Stimulated activated CD4-positive, alpha-beta T cell treated with anti-CD3 and anti-CD28 coated beads, Interleukin-12 subunit alpha, Interleukin-12 subunit beta, amount 100 ng/mL, for 48 hours (primary cell): ENCODE results near the gene CWF19L1.
"Not testable (repeated sequence)": the region's sequence is repeated elsewhere in the genome, so short reads cannot be mapped to it uniquely, and the experiment has no call there.

Experiments
- DNase-seq, 3 donors: peaks; one replicate each; pipeline ENCODE4 v3.0.0-alpha.2; 2020; ENCODE audit warnings: low read depth in 2 of 3, low spot score in 1 of 3

CWF19L1 gene

DNA sequence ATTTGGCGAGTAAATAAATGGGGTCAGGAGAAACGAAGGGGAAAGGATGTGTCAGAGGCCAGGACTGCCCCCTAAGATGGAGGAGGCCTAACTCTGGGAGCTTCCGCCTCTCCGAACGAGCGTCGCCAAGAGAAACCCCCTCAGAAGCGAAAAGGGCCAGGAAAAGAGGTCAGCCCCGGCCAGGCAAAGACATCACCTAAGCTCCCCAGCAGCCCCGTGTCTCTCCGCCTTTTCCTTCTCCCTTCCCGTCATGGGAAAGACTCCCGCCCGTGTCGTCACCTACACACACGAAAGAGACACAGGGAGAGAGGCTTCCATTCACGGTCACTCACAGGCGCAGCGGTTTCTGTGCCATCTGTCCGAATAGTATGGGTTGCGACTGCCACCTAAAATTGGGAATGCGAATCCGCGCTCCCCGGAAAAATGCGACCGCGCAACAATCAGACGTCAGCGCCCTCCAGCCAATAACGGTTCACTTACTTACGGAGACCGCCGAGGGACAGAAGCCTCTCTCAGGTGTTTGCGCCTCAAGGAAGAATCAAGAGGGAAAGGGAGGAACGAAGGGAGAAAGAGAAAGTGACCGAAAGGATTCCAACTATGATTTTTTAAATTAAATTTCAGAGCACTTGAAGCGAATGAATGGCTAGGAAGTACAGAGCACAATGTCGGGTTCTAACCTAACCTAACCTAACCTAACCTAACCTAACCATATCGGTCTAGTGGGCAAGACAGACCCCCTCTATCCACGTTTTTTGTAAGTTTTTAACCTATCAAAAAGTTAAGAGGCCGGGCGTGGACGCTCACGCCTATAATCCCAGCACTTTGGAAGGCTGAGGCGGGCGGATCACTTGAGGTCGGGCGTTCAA lies at the start of gene CWF19L1:
TSS of gene CWF19L1 (minus strand) at position 400 of the 866 bp plus-strand sequence. CDS start at position 355, 45 bp downstream.
- peak; percentile 57 to 72 (median 68) for DNase-seq

DNA sequence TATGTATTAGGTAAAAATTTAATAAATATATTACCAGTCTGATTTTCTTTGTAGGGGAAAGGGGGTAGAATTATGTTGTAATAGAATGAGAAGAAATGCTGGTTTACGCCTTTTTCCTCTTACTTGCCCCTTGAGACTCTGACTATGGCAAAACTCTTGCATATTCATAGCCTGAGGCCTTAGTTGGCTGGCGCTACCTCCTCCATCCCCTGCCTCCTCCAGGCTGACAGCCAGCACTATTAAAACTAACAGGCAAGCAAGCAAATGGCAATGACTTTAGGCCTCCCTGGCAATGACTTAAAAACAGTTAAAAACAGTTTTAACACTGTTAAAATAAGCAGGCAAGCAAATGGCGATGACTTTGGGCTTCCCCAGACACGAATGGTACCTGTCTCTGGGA lies 48.2 kb upstream of the CWF19L1 start:
- no peak for DNase-seq

DNA sequence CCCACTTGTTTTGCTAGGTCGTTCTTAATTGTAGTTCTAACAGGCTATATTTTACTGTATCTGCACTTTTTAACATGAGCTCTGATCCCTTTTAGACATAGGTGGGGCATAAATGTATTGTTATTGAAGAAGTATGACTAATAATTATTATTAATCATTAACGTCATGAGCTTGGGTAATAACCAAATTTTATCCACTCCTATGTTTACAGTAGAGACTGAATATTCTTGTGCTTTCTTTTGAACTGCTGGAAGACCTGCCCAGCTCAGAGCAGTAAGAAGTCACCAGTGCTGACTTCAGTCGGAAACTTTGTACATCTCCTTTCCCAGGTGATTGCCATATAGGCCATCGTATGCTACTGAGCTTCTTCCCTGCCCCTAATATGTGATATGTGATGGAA lies 43.9 kb upstream of the CWF19L1 start:
- DNase-seq = no peak

DNA sequence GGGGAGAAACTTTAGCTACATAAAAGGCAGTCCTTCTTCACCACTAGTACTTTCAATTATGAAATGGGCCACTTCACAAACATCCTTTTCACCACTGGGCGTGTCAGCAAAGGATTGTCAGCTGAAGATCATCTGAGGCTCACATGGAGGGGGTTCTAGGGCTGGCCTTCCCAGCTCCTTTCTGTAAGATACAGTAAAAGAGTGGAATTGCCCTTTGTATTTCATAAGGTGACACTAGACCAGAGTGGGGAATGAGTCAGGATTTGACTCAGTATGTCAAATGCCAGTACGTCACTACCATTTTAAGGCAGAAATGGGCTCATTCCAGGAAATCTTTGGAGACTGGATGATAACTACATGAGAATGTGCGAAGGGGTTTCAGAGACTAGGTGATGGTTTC lies 40.2 kb upstream of the CWF19L1 start:
- DNase-seq = no peak

DNA sequence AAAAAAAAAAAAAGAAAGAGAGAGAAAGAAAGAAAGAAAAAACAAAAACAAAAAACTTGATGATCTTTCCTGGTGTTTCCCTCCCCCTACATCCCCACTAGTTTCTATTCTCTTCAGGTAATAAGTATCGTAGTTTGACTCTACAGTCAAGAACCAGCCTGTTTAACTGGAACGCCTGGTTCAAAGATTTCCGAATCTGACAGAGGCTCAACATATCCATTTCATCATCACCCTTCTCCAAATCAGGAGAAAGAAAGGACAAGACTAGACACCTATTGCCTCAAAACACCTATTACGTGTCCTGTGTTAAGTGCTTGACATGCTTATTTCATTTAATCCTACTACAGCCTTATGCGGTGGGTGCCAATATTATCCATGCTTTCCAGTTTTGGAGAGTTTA lies 39.4 kb upstream of the CWF19L1 start:
- no peak for DNase-seq

DNA sequence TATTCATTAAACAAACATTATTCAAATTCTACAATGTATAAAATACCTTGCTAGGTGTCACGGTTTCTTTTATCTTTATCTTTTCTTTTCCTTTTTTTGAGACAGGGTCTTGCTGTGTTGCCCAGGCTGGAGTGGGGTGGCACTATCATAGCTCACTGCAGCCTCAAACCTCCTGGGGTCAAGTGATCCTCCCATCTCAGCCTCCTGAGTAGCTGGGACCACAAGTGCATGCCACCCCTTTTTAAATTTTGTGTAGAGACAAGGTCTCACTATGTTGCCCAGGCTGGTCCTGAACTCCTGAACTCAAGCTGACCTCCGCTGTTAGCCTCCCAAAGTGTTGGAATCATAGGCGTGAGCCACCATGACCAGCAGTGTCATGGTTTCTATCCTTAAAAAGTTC lies 37.0 kb upstream of the CWF19L1 start:
- no peak for DNase-seq

DNA sequence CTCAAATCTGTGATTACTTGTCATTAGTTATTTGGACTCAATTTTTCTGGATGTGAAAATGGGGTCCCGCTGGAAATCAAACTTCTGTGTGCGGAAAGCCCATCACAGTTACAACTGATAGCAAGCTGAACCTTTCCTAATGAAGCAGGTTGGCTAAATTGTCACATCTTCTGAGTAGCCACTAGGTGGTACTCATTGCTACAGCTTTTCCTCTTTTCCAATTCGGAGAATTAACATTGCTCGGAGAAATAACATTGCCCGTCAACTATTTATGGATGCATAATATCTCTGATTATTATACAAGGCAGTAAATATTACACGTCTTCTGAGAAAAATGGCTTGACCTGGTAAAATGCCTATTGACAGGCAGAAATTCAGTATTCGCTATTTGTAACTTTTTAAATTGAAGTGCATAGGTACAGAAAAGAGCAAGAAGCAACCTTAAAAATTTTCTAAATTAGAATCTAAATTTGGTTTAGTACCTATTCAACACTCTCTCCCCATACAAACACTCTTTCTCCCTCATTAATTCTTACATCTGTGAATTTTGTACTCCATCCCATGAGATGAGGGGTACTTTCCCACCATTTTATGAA lies 36.4 kb upstream of the CWF19L1 start:
- no peak for DNase-seq

DNA sequence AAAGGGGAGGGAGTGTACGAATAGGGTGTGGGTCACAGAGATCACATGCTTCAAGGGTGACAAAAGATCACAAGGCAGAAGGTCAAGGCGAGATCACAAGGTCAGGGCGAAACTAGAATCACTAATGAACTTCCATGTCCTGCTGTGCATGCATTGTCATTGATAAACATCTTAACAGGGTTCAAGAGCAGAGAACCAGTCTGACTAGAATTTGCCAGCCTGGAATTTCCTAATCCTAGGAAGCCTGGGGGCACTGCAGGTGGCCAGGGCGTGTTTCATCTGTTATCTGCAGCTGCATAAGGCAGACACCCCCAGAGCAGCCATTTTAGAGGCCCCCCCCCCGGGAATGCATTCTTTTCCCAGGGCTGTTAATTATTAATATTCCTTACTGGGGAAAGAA lies 33.7 kb upstream of the CWF19L1 start:
- DNase-seq = not testable (repeated sequence)

DNA sequence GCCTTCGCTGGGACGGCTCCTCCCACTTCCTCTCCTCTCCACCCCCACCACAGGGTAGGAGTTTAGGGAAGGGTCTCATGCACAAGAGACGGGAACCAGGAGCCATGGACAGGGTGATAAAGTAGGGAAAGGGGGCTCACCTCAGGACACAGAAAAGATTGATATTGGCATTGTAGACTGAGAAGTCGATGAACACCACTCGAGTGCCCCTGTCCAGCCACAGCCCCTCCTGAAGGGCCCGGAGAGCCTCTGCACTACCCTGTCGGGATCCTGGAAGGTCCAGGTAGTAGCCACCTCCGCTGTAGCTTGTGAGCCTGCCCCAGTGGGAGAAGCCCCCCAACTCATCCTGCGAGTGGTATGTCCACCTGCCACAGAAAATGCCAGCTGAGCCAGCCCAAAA lies 29.8 kb upstream of the CWF19L1 start:
- no peak for DNase-seq

DNA sequence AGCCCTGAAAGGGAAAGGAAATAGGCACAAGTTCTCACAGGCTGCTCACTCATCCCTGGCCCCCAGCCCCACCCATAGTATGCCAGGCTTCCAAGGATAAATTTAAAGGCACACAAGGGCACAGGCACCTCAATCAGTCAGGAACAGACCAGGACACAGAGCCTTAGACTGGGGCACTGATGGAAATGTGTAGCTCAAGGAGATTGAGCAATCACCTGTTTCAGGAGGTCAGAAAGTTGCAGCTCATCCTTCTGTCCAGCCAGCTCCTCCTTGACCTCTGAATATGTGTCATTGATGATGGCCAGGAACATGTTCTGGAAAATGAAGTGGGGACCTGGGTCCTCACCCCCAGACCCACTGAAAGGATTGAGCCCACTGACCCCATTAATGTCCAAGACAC lies 25.6 kb upstream of the CWF19L1 start:
- no peak for DNase-seq

DNA sequence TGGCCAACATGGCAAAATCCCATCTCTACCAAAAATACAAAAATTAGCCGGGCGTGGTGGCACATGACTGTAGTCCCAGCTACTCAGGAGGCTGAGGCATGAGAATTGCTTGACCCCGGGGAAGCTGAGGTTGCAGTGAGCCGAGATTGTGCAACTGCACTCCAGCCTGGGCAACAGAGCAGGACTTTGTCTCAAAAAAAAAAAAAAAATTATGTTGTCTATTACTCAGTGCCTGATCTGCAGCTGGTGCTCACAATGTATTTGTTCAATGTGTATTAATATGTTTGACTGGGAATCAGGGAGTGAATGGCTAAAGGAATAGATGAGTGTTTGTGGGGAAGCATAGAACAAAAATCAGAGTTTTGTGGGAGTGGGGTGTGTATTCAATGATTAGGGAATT lies 24.9 kb upstream of the CWF19L1 start:
- DNase-seq = not testable (repeated sequence)

DNA sequence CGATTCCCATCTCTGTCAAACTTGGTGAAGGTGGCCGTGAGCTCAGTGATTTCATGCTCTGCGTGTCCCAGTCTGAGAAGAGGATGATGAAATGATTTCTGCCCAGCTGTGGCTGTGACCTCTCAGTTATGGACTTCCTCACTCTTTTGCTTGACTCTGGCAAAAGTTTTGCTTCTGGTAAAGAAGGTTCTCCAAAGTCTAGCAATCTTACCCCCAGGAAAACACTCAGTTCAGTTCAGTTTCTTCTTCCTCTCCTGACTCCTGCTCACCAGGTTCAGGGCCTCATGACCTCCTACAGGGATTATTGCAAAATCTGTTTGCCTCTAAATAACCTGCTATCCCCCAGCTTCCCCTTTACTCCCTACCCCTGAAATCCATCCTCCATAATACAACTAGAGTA lies 23.9 kb upstream of the CWF19L1 start:
- DNase-seq = no peak

DNA sequence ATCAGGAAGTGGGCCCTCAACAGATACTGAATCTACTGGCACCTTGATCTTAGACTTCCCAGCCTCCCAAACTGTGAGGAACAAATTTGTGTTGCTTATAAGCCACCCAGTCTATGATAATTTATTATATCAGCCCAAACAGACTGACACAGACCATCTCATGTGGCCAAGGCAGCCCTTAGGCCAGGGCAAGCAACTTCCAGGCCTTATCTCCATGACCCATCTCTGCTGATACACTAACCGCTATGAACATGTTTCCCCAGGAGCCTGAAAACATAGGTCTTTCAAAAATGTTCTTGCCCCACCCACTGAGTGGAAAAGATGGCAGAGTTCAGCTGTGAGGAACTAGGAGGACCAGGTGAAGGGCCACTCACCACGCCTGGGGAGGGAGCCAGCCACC lies 22.2 kb upstream of the CWF19L1 start:
- no peak for DNase-seq

DNA sequence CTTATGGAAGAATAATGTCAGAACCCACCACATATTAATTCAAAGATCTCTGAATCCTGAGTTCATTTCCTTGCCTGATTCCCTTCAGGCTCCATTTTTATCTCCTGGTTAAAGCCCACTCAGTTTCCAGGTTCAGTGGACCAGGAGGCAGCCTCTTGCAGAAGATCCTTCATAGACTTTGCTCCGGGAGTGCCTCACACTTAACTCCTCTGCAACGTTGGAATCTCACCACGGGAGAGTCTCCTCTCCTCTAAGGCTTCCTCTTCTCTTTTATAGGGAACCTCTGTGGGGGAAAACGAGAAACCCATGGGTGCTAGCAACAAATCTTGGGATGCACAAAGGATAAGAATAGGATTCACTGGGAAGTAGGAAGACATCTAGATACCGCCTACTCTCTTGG lies 20.8 kb upstream of the CWF19L1 start:
- DNase-seq = no peak

DNA sequence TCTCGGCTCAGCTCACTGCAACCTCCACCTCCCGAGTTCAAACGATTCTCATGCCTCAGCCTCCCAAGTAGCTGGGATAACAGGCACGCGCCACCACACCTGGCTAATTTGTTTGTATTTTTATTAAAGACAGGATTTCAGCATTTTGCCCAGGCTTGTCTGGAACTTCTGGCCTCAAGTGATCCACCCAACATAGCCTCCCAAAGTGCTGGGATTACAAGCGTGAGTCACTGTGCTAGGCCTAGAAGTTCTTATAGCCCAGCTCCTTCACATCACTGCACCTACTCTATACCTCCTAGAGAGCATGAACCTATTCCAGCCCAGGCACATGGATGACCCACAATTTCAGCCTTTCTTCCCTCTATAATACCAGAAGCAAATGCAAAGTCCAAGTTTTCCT lies 20.3 kb upstream of the CWF19L1 start:
- no peak for DNase-seq

DNA sequence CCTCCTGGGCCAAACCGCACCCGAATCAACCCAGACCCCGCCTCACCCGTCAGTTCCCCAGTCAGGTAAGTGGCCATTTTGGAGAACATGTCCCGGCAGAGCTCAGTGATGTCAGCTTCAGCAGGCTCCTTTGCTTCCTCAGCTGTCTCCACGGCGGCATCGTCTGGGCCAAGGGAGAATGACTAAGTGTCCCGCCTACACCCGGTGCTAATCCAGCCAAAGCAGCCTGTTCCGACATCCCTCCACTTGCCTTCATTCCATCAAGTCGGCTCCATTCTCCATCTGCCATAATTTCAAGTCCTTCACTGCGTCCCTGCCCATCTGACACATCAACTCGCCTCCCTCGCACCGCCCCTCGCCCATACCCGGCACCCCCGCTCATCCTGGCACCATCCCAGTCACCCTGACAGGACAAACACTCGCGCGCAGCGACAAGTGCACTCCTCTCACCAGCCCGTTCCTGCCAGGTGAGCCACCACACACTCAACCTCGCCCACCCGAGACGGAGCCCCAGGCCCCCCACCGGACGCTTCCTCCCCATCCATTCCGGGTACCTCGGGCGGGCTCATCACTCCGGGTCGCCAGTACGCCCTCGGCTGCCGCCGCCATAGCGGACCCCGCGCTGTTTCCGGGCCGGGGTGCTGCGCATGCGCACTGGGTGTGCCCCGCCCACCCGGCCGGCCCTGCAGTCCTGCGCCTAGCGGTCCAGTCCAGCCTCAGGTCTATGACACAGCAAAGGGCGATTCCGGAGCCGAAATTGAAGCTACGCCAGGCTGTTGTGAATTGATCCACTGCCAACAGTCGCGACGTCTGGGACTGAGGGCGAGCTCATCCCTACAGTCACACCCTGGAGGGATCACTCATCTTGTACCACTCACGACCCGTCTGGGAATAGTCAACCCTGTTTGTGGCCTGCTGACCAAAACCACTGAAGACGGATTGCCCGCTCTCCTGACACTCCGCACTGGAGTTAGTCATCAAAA lies 18.9 kb upstream of the CWF19L1 start, which contains the start of gene BLOC1S2:
TSS of gene BLOC1S2 (minus strand) at position 630 of the 983 bp plus-strand sequence. CDS start at position 609, 21 bp downstream.
- DNase-seq = peak; percentile 80 to 85 (median 81)

DNA sequence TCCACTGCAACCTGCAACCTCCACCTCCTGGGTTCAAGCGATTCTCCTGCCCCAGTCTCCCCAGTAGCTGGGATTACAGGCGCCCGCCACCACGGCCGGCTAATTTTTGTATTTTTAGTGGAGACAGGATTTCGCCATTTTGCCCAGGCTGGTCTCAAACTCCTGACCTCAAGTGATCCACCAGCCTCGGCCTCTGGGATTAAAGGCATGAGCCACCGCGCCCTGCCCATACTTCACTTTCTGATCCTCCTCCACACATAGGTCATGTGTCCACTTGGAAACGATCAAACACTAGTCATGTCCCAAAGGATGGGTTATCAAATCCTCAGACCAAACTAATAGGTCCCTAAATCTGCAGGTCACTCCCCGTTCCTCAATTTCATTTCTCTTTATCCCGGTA lies 17.9 kb upstream of the CWF19L1 start:
- DNase-seq = not testable (repeated sequence)

DNA sequence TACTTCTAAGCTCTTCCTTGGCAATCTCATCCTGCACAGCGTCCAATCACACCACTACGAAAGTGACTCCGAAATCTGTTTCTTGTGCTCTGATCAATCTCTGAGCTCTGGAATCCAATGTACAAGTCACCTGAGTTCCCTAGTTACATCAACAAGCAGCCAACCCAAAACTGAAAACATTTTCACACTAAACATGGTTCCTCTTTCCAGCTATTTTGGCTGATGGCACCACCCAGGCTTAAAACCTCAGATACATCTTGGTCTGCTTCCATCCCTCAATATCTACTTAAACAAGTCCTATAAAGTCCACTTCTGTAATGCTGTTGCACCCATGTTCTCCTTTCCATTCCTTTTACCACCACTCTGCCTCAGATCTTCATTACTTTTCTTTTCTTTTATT lies 15.5 kb upstream of the CWF19L1 start:
- DNase-seq = no peak

DNA sequence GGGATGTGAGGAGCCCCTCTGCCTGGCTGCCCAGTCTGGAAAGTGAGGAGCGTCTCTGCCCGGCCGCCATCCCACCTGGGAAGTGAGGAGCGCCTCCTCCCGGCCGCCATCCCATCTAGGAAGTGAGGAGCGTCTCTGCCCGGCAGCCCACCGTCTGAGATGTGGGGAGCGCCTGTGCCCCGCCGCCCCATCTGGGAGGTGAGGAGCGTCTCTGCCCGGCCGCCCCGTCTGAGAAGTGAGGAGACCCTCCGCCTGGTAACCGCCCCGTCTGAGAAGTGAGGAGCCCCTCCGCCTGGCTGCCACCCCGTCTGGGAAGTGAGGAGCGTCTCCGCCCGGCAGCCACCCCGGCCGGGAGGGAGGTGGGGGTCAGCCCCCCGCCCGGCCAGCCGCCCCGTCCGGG lies 9.5 kb upstream of the CWF19L1 start:
- DNase-seq = not testable (repeated sequence)

DNA sequence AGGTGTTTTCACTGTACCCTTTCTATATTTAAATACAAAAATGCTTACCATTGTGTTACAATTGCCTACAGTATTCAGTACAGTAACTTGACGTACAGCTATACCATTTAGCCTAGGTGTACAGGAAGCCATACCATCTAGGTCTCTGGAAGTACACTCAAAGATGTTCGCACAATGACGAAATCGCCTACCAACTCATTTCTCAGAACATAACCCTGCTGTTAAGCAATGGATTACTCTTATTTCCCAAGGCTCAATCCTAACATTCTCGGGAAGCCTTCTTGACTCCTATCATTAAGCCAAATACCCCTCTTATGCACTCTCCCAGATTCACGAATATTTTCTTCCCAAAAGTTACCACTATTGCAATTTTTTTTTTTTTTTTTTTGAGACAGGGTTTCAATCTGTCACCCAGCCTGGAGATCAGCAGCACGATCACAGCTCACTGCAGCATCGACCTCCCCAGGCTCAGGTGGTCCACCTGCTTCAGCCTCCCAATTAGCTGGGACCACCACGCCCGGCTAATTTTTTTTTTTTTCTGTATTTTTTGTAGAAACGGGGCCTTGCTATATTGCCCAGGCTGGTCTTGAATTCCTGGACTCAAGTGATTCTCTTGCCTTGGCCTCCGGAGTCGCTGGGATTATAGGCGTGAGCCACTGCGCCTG lies 1.5 kb downstream of the CWF19L1 start:
- no peak for DNase-seq

DNA sequence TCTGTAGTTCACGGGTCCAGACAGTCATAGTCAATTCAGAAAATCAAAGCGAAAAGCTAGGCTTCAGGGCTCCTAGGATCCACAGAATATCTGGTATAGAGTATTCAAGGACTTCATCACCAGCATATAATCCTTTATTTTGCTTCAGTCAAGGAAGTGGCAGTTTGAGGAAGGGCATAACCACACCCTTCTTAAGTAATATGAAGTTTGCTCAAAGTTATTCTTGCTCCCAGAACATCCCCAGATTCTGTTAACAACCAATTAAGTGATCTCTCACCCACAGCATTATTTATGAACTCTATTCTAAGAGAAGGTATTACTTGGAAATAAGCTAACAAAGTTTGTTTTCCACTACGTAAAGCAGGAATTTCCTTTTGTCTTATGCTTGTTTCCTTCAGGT lies 13.2 kb downstream of the CWF19L1 start:
- no peak for DNase-seq
